Fibroblast of the conjunctiva (primary cell): ENCODE data around the gene SLC24A3.

ENCODE experiments used
- DNase-seq: peaks from one replicate; pipeline ENCODE4 v3.0.0-alpha.2; 2010; ENCODE audit warnings: low read depth

Gene SLC24A3

DNA sequence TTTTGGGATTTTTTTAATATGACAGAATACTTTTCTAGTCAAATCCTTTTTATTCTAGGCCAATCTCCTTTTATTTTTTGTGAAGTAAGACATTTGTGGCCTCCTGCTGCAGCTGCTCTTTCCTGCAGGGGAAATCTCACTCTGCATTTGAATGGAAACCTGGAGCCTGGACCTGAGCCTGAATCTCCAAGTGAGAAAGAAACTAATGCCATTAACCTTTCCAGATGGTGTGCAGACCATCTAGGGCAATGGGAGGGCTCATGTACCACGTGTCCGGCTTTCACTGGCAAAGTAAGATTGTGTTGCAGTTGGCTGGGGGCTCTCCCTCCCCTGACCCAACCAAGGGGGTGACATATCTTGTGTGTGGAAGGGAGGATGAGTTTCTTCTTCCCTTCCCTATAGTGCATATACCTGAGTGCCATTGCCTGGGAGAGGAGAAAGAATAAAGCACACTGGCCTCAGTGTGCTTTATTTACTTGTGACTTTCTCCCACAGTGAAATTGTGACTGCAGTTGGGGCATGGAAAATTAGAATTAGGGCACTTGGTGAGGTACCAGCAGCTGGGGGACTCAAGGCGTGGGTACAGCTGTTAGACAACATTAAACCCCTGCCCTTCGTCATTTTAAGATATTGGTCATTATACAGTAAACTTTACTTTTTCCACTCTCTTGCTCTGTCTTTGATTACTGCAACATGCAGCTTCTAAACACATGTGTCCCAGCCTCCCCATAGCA lies 385.8 kb downstream of the SLC24A3 start:
- no peak for DNase-seq

DNA sequence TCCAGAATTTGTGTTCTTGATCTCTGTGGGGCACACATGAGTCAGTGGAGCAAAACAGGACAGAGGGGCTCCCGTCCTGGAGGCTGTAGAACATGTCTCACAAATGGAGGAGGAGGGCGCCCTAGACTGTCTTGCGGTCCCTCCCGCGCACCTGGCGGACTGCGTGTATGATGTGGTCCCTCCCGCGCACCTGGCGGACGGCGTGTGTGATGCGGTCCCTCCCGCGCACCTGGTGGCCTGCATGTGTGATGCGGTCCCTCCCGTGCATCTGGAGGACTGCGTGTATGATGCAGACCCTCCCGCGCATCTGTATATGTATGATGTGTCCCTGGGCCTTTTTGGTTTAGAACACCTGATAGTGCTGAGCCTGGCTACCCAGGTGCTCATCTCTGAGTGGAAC lies 386.8 kb downstream of the SLC24A3 start:
- DNase-seq = no peak

DNA sequence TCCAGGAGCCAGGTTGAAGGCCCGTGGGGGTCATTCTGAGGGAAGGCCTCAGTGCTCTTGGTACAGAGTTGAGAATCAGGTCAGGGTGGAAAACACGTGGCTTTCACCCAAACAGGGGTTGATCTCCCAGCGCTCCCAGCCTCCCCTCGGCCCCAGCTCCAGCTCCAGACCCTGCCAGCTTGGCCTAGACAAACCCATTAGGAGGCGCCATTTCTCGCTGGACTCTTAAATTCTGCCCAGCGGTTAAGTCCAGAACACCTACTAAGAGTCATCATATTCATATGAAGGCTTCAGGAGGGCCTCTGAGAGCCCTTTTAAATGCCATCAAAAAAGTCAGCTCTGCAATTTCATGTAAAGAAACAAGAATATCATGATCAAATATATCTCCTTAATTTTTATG lies 387.6 kb downstream of the SLC24A3 start:
- DNase-seq = no peak

DNA sequence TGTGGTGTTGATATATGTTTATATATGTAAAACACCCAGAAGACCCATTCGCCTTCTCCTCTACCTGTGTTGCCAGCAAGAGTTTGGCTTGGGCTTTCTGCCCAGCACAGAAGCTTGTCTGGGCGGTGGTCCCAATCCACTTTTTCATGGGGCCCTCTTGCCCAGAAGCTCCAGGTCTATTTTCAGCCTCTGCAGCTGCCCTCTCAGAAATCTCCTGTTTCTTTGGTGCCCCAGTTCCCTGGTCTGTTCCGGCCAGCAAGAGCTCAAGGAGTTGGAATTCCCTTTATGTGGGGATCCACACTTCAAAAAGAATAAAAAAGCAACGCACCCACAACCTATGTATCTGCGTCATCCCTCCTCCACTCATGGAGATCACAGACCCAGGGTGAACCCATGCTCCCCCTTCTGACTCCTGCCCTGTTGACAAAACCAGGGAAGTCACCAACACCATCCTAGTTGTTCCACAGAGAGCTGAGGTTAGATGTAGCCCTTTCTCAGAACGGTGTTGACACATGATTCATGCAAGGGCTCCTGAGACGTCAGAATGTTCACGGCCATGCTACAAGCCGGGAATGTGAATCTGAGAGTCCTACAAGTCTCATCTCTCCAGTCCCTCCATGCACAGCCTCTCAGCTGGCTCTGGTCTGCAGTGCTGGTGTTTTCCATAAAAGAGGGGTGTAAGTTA lies 388.8 kb downstream of the SLC24A3 start:
- DNase-seq = no peak

DNA sequence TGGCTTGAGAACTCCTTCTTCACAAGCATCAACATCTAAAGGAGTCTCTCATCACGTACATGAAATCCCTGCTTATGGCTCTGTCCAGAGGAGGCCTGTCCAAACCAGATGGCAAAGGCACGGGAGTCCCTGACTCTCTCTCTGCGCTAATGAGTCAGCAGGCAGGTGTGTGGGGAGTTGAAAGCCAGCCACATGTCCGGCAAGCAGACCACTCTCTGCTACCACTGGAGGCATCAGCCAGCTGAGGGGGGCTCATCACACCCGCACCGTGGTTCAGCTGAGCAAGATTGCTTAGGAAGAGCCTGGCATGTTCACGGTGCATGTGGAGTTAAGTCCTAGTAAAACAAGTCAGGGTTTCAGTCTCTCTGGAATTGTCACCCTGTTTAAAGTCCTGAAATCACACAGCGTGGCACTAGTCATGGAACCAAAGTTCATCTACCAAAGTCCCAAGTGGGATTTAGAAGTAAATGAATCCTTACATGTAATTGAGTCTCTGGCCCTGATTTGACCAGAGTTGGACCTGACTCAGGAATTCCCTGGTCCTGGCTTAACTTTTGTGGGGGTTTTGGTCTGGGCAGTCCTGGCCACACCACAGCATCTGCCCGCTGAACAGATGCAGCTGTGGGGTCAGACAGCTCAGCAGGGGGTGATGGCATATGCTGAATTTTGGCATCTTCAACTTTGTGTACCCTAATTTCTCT lies 390.4 kb downstream of the SLC24A3 start:
- DNase-seq = no peak

DNA sequence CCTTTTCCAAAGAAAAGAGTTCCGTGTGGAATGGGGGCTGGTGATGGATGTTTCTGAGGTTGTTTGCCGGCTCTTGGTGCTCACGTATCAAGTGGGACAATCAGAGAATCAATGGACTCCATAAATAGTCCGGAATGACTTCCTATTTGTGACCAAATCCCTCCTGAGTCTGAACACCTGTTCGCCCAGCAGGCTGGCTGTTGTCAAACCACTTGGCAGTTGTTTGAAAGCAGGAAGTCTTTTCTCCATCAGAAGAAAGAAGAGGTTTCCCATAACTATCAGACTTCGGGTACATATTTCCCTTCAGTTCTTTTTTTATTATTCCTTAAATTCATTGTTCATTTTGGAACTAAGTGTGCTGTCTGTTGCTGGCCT lies 390.9 kb downstream of the SLC24A3 start:
- no peak for DNase-seq

DNA sequence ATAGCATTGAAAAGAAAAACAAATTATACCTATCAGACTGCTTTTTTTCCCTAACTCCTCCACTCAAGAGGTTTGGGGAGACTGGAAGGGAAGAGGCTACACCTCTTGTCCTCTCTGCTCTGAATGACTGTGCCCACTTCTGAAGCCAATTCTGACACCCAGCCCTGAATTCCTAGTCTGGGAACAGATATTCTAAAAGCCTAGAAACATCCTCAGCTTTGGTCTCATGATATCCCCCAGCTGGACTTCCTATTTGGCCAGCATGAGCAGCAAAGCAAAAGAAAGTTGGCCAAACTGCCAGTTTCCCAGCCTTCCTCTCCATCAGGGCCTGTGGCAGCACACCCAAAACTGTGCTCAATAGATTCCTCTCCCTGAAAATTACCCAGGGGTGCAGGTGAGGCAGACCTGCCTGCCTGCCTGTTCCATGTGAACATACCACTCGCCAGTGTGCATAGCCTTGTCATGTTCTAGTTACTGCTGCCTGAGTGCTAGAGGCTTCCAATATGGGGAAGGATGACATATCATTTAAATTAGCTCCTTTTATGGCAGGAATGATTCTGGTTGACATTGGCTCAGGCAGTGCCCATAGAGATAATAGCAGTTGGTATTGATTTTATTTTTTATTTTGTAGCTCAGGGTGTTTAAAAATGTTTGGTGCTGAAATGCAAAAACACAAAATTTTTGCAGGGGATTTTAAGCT lies 393.5 kb downstream of the SLC24A3 start:
- DNase-seq = no peak

DNA sequence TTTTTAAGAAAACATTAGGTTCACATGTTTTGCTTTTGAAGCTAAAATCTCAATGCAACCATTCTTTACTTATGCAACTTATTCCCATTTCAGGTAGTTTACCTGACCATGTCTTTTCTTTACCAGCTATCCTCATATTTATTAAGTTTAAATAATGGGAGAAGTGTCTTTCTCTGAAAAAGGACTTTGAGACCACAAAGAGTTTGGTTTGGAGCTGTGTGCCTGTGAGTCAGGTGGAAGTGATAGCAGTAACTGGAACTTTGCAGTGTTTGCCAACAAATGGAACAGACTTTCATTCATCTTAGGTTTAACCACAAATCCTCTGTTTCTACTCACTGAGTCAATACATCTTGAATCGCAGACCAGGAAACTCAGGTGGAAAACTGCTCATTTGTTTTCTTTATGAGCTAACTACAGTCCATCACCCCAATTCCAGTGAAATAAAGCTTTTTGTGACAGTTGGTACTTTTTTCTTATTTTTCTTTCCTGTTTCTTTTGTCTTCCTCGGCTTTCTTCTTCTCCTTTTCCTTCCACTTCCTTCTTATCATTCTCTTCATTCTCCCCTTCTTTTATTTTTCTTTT lies 397.3 kb downstream of the SLC24A3 start:
- no peak for DNase-seq

DNA sequence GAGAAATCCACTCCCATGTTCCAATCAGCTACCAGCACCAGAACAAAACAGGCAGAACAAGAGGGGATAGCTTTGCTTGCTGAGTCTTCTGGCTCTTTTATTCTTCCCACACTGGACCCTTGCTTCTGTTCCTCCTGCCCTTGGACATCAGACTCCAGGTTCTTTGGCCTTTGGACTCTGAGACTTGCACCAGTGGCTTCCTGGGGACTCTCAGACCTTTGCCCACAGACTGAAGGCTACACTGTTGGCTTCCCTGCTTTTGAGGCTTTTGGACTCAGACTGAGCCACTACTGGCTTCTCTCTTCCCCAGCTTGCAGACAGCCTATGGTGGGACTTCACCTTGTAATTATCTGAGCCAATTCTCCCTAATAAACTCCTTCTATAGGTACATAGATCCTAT lies 403.2 kb downstream of the SLC24A3 start:
- DNase-seq = no peak

DNA sequence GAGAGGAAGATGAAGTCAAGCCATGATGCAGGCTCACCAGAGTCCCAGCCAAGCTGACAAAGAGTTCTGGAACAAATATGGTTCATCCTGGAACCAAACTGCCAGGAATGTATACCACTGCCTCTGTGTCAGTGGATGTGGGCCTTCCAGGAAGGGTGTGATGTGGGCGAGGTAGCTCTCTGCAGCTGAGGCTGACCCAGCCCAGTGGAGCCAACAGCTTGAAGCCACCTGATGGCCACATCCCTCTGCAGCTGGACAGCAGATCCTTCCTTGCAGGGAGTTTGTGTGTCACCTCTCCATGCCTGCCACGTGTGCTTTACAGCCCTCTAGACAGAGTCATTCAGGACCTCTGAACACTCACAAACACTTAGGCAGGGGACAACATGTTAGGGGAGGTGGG lies 403.6 kb downstream of the SLC24A3 start:
- DNase-seq = no peak

DNA sequence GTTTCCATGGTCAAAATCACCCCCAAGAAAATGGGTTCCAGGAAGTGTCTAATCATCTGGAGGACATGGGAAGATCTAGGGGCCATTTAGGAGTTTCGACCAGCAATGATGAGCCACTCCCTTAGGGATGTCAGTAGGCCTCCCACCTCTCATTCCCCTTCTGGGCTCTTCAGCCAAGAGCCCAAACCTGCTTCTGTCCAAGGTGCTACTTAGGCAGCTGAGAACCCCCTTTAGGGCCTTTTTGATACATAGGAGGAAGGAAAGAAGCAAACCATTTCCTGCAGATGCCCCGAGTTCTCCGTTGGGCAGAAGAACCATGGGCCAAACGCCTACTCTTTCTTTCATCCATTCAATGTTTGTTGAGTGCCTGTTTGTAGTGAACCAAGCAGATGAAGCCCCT lies 404.2 kb downstream of the SLC24A3 start:
- DNase-seq = no peak

DNA sequence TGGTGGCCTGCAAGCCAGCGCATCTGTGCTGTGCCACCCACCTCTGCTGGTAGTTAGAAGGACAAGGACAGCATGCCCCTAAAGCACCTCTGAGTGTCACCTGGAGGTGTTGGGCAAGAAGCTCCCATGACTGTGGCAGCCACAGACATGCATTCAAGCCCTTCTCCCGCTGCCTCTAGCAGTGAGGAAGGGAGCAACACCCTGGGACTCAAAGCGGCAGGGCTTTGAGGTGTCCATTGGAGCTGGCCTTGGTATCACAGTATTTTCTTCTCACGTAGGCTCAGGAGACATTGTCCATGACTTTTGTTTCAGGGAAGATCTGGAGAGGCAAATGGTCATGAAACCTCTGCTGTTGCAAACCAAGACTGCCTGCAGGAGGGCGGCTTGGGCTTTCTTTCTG lies 404.8 kb downstream of the SLC24A3 start:
- no peak for DNase-seq

DNA sequence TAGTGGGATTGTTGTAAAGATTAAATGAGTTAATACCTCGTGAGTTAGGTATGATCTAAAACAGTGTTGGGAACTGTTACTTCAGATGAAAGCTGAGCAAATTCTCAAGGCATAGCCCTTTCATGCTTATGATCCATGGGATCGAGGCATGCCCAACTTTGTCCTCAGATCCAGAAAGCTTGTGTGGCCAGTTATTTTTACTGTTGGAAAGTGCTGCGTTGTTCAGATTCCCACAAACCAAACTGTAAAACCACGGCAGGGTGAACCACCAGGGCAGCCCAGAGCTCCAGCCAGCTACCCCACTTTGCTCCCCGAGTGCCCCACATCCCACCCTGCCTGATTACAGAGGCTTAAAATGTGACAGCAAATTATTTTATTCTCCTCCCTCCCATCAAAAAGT lies 406.3 kb downstream of the SLC24A3 start:
- no peak for DNase-seq

DNA sequence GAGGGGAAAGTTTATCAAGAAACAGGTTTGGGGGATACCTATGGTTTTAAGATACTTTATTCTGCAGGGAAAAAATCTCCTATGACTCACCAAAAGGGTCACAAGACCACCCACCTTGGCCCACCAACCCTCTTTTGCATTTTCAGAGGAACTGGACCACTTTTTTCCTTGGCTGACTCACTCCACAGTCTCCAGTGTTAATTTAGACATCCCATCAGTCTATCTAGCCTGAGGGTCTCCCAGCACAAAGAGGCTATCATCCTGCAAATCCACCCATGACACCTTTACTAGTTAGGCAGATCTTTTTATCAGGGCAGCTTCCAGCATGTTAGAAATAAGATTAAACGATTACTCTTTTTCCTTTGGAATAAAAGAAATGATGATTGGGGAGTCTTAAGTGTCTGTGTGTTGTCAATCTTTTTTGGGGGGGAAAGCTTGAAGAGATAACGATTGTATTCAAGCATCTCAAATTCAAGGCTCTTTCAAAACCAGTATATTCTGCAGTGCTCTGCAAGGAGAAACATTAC lies 407.5 kb downstream of the SLC24A3 start:
- DNase-seq = no peak

DNA sequence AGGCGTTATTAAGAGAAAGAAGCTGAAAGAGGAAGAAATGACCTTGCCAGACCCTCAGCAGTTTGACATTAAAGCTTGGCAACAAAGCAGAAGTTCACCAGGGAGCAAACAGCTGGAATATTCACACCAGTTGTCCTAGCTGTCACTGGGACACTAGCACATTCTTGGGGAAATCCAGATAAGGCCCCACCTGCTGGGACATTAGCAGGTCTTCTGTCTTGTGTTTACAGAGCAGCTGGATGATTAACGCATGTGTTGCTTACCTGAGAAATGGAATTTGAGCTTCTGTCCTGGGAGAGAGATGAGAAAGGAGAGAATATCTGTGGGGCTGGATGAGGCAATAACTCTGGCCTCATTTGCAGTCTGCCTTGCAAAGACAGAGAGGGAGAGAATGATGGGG lies 408.0 kb downstream of the SLC24A3 start:
- DNase-seq = no peak

DNA sequence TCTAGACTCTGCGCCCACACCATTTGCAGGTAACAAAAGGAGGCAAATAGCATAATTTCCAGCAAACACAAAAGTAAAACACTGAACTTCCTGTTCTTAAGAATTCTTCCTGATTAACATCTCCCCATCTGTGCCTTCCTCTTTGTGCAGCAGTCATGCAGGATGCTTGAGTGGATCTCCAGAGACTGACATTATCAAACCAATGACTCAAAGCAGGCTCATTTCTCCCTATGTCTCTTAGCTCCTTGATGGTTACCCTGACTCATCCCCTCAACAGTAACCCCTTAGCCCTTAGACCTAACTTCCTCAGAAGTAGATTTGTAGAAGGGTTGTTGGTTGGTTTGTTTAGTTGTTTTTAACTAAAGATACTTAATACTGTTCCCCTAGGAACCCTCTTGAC lies 408.6 kb downstream of the SLC24A3 start:
- DNase-seq = no peak

DNA sequence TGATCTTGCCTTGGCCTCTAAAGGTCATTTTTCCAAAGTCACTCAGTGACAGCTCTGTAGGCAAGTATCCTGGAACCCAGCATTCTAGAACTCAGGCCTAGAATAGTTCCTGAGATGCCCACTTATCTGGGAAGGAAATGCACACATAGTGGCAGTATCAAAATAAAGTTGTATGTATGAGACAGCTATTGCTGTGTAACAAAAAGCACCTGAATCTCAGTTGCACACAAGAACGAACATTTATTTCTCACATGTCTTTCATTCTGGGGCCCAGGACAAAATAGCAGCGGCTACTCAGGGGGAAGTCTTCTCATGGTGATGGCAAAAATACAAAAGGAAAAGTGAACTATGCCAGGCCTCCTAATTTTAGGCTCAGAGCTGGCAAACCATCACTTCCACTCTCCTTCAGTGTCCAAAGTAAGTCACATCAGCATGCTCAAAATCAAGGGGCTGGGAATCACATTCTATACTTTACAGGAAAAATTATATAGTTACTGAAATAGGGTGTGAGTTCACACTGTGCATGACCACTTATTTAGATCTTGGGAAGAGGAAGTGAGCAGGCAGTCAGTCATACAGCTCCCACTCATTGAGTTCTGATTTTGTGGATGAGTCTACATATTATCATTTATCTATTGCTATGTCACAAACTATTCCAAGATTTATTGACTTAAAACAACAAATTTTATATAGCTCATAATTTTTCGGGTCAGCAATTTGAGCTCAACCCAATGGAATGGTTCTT lies 412.0 kb downstream of the SLC24A3 start:
- DNase-seq = no peak

DNA sequence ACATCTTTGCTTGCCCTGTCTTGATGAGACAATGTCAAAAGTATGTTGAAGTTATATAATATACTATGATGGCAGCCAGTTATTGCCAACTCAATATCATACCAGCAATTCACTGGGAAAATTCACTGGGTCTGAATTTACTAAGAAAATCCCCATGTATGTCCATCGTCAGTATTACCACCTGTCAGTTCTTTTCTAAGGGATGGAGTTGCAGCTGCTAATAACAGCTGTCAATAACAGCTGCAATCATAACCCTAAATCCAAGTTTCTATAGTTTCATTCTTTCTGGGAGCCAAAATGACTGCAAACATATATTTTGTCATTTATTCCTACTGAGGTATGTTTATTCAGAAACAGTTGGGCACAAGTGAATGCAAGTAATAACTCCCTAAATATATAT lies 413.0 kb downstream of the SLC24A3 start:
- DNase-seq = no peak

DNA sequence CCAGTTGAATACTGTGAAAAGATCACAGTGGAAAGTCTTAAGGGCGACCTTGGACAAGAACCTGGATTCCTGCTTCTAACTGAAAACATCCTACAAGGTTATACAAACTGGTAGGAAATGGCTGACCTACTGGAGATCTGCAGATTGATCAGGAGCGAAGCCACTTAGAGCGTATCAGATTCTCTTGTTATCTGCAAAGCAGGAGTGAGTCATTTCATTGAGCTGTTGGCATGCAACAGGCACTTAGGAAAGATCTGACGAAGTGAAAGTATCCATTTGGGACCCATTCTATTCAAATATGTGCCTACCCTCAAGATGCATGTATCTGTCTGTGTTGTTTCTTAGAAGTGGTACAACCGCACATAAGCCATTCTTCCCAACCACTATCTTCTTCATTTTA lies 414.5 kb downstream of the SLC24A3 start:
- no peak for DNase-seq

DNA sequence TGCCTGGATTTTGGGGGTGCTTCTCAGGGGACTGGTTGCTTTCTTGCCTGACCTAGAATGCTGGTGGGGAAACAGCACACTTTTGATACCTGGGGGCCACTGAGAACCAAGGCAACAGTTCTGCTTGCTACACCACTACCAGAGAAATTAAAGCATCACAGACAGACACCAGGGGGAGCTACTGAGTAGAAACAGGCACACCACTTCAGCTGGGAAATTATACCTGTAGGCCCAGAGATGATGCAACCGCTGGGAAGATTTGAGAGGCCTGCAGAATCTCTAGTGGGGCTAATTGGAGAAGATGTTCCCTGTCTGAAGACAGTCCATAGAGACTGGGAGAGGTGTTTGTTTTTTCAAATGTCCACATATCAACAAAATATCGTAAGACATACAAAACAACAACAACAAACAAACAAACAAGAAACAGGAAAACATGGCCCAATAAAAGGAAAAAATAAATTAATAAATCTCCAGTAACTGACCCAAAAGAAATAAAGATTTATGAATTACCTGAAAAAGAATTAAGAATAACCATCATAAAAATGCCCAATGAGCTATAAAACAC lies 416.2 kb downstream of the SLC24A3 start:
- peak; percentile 56 for DNase-seq

DNA sequence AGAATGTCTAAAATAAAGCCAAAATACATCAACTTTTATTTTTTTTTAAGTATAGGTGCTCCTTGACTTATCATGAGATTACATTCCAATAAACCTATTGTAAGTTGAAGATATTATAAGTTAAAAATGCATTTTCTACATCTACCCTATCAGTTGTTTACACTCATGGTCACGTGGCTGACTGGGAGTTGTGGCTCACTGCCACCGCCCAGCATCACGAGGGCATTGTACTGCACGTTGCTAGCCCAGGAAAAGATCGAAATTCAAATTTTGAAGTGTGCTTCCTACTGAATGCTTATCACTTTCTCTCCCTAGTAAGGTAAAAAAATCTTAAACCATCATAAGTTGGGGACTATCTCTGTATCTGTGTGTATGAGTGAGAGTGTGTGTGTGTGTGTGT lies 419.0 kb downstream of the SLC24A3 start:
- no peak for DNase-seq
